SK-N-SH (cell line): ENCODE data around the gene TMEM198. TPM values are rescaled to one million over a fixed set of nuclear protein-coding genes. Genes with fewer than 3 reads are reported as not detected.
A peak's percentile ranks its signal among the peaks of the same experiment; 100 is the strongest.

Source experiments
- CTCF ChIA-PET: fragments of 300-600, 350-600 bp; formaldehyde crosslinking; extraction: SDS; loops from one replicate; lab custom pipeline; 2021; lab: Yijun Ruan, JAX
- POLR2A ChIA-PET: fragments of 350-600 bp; sonication (Branson Sonifier 250); formaldehyde crosslinking; extraction: SDS; loops from one replicate; lab custom pipeline; 2020; ENCODE audit warnings: antibody characterized with exemption, inconsistent platforms; lab: Yijun Ruan, JAX
- DNase-seq: peaks from one replicate; pipeline ENCODE4 v3.0.0; 2012
- H2AFZ ChIP-seq: fragments of 200-600 bp; sonication (generic); 2 replicates; pipeline ENCODE4 v1.8.1; 2016; ENCODE audit warnings: antibody characterized with exemption, mild to moderate bottlenecking, low read depth
- H3F3A ChIP-seq: fragments of 200-600 bp; sonication (generic); replicated peaks from 2 replicates; pipeline ENCODE3; 2016; ENCODE audit warnings: antibody characterized with exemption, mild to moderate bottlenecking; ENCODE audit not compliant: insufficient read depth
- H3K27ac ChIP-seq, 2 experiments: fragments of 200-500 bp in 1 of 2; fragments of 200-600 bp in 1 of 2; sonication (Bioruptor generic) in 1 of 2; sonication (generic), shearing (Covaris generic) in 1 of 2; 2 replicates each; pipeline versions ENCODE4 v1.5.1 to v1.6.1; 2014 to 2016; ENCODE audit warnings: low read depth in 2 of 2, inconsistent platforms in 1 of 2, low read length in 1 of 2, mild to moderate bottlenecking in 1 of 2, mixed read lengths in 1 of 2
- H3K27me3 ChIP-seq: fragments of 200-600 bp; sonication (generic), shearing (Covaris generic); 2 replicates; pipeline ENCODE4 v1.6.1; 2016; ENCODE audit warnings: mixed run types; ENCODE audit not compliant: insufficient read depth
- H3K36me3 ChIP-seq, 2 experiments: fragments of 200-500 bp in 1 of 2; fragments of 200-600 bp in 1 of 2; sonication (Bioruptor generic) in 1 of 2; sonication (generic) in 1 of 2; replicated peaks in 1 of 2; 2 replicates each; pipeline versions ENCODE3 to v1.5.1; 2014 to 2016; ENCODE audit warnings: low read length in 1 of 2, mild to moderate bottlenecking in 1 of 2; ENCODE audit not compliant: insufficient read depth in 2 of 2, control insufficient read depth in 1 of 2
- H3K4me1 ChIP-seq, 2 experiments: fragments of 200-500 bp in 1 of 2; fragments of 200-600 bp in 1 of 2; sonication (Bioruptor generic) in 1 of 2; sonication (generic), shearing (Covaris generic) in 1 of 2; 2 replicates each; pipeline versions ENCODE4 v1.5.1 to v1.6.1; 2014 to 2016; ENCODE audit warnings: low read depth in 1 of 2, low read length in 1 of 2, mixed run types in 1 of 2; ENCODE audit not compliant: insufficient read depth in 2 of 2, control insufficient read depth in 1 of 2
- H3K4me2 ChIP-seq: fragments of 200-600 bp; sonication (generic), shearing (Covaris generic); 2 replicates; pipeline ENCODE4 v1.6.1; 2017; ENCODE audit warnings: mixed run types
- H3K4me3 ChIP-seq, 2 experiments: fragments of 200-500 bp in 1 of 2; fragments of 200-600 bp in 1 of 2; sonication (Bioruptor generic) in 1 of 2; sonication (generic), shearing (Covaris generic) in 1 of 2; 2 replicates each; pipeline versions ENCODE4 v1.5.1 to v1.8.1; 2014 to 2016; ENCODE audit warnings: low read depth in 2 of 2, inconsistent platforms in 1 of 2, low read length in 1 of 2, mild to moderate bottlenecking in 1 of 2, mixed read lengths in 1 of 2, moderate library complexity in 1 of 2
- H3K79me2 ChIP-seq: fragments of 200-600 bp; sonication (generic); 2 replicates; pipeline ENCODE4 v1.8.1; 2017; ENCODE audit warnings: mild to moderate bottlenecking; ENCODE audit not compliant: insufficient read depth
- H3K9ac ChIP-seq: fragments of 200-600 bp; sonication (generic); 2 replicates; pipeline ENCODE4 v1.6.1; 2017; ENCODE audit warnings: mixed run types
- H3K9me2 ChIP-seq: fragments of 200-600 bp; sonication (generic); 2 replicates; pipeline ENCODE4 v1.6.1; 2017; ENCODE audit warnings: mixed run types
- H3K9me3 ChIP-seq: fragments of 200-600 bp; sonication (generic); 2 replicates; pipeline ENCODE4 v1.6.1; 2017; ENCODE audit warnings: mixed run types, mild to moderate bottlenecking, moderate library complexity
- H4K20me1 ChIP-seq: fragments of 200-600 bp; sonication (generic); 2 replicates; pipeline ENCODE4 v1.6.1; 2017; ENCODE audit warnings: mild to moderate bottlenecking, mixed run types; ENCODE audit not compliant: insufficient read depth
- CHD2 ChIP-seq: fragments of 150-350 bp; IDR thresholded peaks from 2 replicates; pipeline ENCODE4 v1.6.1; 2018; ENCODE audit warnings: low read length; ENCODE audit not compliant: partially characterized antibody
- ELF1 ChIP-seq: IDR thresholded peaks from 2 replicates; pipeline ENCODE4 v1.4.0; 2012
- EP300 ChIP-seq, 2 experiments: IDR thresholded peaks; 2 replicates each; pipeline versions ENCODE4 v1.4.0 to v1.6.1; 2012; ENCODE audit warnings: borderline replicate concordance in 1 of 2, low read depth in 1 of 2, low read length in 1 of 2
- FOSL2 ChIP-seq: IDR thresholded peaks from 2 replicates; pipeline ENCODE4 v1.4.0; 2012; ENCODE audit warnings: low read depth, mild to moderate bottlenecking, moderate library complexity, borderline replicate concordance
- FOXJ3 ChIP-seq: sonication (generic); formaldehyde crosslinking; IDR thresholded peaks from 2 replicates; pipeline ENCODE4 v1.5.1; 2020; ENCODE audit warnings: mild to moderate bottlenecking, missing genetic modification reagents
- GABPA ChIP-seq: IDR thresholded peaks from 2 replicates; pipeline ENCODE4 v1.4.0; 2012; ENCODE audit warnings: low read depth, mild to moderate bottlenecking
- JUND ChIP-seq: IDR thresholded peaks from 2 replicates; pipeline ENCODE4 v1.4.0; 2012
- MAX ChIP-seq: IDR thresholded peaks from 2 replicates; pipeline ENCODE4 v1.4.0; 2012; ENCODE audit warnings: low read depth
- MXI1 ChIP-seq: IDR thresholded peaks from 2 replicates; pipeline ENCODE4 v1.6.1; 2012; ENCODE audit warnings: mild to moderate bottlenecking, low read depth, low read length, improper control_type of control experiment
- POLR2AphosphoS5 ChIP-seq: IDR thresholded peaks from 2 replicates; pipeline ENCODE4 v1.6.1; 2012; ENCODE audit warnings: low read depth, low read length
- RCOR1 ChIP-seq: fragments of 150-350 bp; IDR thresholded peaks from 2 replicates; pipeline ENCODE4 v1.6.1; 2017; ENCODE audit warnings: antibody characterized with exemption, low read length
- REST ChIP-seq: IDR thresholded peaks from 2 replicates; pipeline ENCODE4 v1.6.1; 2012; ENCODE audit warnings: mild to moderate bottlenecking, low read depth, low read length, moderate library complexity
- RFX5 ChIP-seq: IDR thresholded peaks from 2 replicates; pipeline ENCODE4 v1.6.1; 2012; ENCODE audit warnings: mild to moderate bottlenecking, improper control_type of control experiment, low read length
- SMC3 ChIP-seq: IDR thresholded peaks from 2 replicates; pipeline ENCODE4 v1.6.1; 2012; ENCODE audit warnings: low read depth, low read length, improper control_type of control experiment
- TAF1 ChIP-seq: IDR thresholded peaks from 2 replicates; pipeline ENCODE4 v1.6.1; 2012; ENCODE audit warnings: low read depth, mild to moderate bottlenecking, low read length, moderate library complexity, borderline replicate concordance
- TCF12 ChIP-seq: IDR thresholded peaks from 2 replicates; pipeline ENCODE4 v1.4.0; 2012
- TEAD4 ChIP-seq: IDR thresholded peaks from 2 replicates; pipeline ENCODE4 v1.4.0; 2012; ENCODE audit warnings: mild to moderate bottlenecking, borderline replicate concordance; ENCODE audit not compliant: insufficient read depth
- USF1 ChIP-seq: IDR thresholded peaks from 2 replicates; pipeline ENCODE4 v1.4.0; 2012; ENCODE audit warnings: low read depth, borderline replicate concordance
- WGBS: methylation state at CpG from one replicate; pipeline ENCODE4 v1.1.6; 2017; ENCODE audit warnings: low lambda C conversion rate; 5-methylcytosine and 5-hydroxymethylcytosine counted together
- polyA plus RNA-seq, 3 experiments: library from polyadenylated mRNA; depleted of rRNA; stranded (reverse); fragments of >200 nt; gene quantifications; 2 replicates each; pipeline ENCODE4 v1.2.3, GENCODE V29; 2012
- TF ChIP-seq, protein P1 (sequence below): fragments of 150-350 bp; IDR thresholded peaks from 2 replicates; pipeline ENCODE4 v1.6.1; 2016; ENCODE audit warnings: mild to moderate bottlenecking, low read depth, low read length
- TF ChIP-seq, protein P2 (sequence below): IDR thresholded peaks from 2 replicates; pipeline ENCODE4; 2012

The TMEM198 gene
- polyA plus RNA-seq, 1 of the 3 experiments (the other 2 are of a cell fraction), result 4.7 TPM

GRCh38 chr2:219494952-219495530 is 48.8 kb upstream of the TMEM198 start:
- POLR2A ChIA-PET, result interaction anchor here (1.1 to 3.7 kb wide), 5 partner anchors 13 to 35 kb away, joined by 4 to 26 read pairs (median 10); partner anchors contain the start of gene ASIC4
- H3K9me3 ChIP-seq, result no peaks in the 10 kb centered on the region
- H2AFZ ChIP-seq, result no peak overlapping the region
- no peak overlapping the region for H3K4me2 ChIP-seq
- TF ChIP-seq TEAD4 (no peak), RCOR1 (no peak), EP300 (IDR thresholded peaks at IDR 0.05; ENCODE audit: borderline replicate concordance in 1 of 2, low read depth in 1 of 2, low read length in 1 of 2) (no peak), USF1 (no peak), JUND (no peak), SMC3 (no peak), GABPA (no peak), TCF12 (no peak), ELF1 (no peak), RFX5 (no peak), POLR2AphosphoS5 (no peak), MXI1 (no peak), FOSL2 (no peak), FOXJ3 (no peak), REST (no peak), TAF1 (no peak), CHD2 (no peak), MAX (no peak)
- TF ChIP-seq, protein P1, sequence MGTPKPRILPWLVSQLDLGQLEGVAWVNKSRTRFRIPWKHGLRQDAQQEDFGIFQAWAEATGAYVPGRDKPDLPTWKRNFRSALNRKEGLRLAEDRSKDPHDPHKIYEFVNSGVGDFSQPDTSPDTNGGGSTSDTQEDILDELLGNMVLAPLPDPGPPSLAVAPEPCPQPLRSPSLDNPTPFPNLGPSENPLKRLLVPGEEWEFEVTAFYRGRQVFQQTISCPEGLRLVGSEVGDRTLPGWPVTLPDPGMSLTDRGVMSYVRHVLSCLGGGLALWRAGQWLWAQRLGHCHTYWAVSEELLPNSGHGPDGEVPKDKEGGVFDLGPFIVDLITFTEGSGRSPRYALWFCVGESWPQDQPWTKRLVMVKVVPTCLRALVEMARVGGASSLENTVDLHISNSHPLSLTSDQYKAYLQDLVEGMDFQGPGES, result no peak
- TF ChIP-seq, protein P2, sequence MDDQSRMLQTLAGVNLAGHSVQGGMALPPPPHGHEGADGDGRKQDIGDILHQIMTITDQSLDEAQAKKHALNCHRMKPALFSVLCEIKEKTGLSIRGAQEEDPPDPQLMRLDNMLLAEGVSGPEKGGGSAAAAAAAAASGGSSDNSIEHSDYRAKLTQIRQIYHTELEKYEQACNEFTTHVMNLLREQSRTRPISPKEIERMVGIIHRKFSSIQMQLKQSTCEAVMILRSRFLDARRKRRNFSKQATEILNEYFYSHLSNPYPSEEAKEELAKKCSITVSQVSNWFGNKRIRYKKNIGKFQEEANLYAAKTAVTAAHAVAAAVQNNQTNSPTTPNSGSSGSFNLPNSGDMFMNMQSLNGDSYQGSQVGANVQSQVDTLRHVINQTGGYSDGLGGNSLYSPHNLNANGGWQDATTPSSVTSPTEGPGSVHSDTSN, result no peak
- no peaks in the 10 kb centered on the region for H3F3A ChIP-seq
- 71% methylated on average over 8 of the region's 10 CpGs for WGBS
- no peaks in the 10 kb centered on the region for H3K9me2 ChIP-seq
- H3K79me2 ChIP-seq, result peaks cover 13% of the 10 kb centered on the region
- H4K20me1 ChIP-seq, result no peaks in the 10 kb centered on the region
- no peak overlapping the region for H3K9ac ChIP-seq
- H3K27ac ChIP-seq, result peak overlapping the region in 1 of 2 experiments; percentile 22; a peak in 1 of 4 replicates
- peaks cover 11 to 48% of the 10 kb centered on the region in 2 experiments for H3K4me1 ChIP-seq
- DNase-seq, result no peak
- H3K4me3 ChIP-seq, result no peak overlapping the region
- no peaks in the 10 kb centered on the region for H3K27me3 ChIP-seq
- CTCF ChIA-PET, result interaction anchor here (0.6 to 62.1 kb wide), 22 partner anchors 1 to 195 kb away, joined by 3 to 2824 read pairs (median 4); partner anchors contain the start of genes ASIC4, CHPF, GMPPA and TMEM198
- peaks cover 6 to 10% of the 10 kb centered on the region in 2 experiments for H3K36me3 ChIP-seq
